ENCODE data around the gene TRDN.

Gene TRDN

GRCh38 chr6:123168466-123168865 is 468.3 kb downstream of the TRDN start:
- TF ChIP-seq ZNF830 (tag by site-specific recombination; IDR thresholded peaks at IDR 0.05; ENCODE audit: low read depth) (no peak), ZNF37A (tag by site-specific recombination; IDR thresholded peaks at IDR 0.05) (no peak), ZNF677 (tag by site-specific recombination; IDR thresholded peaks at IDR 0.05) (no peak), ZIC2 (tag by site-specific recombination; IDR thresholded peaks at IDR 0.05) (no peak), EGR2 (tag by site-specific recombination; IDR thresholded peaks at IDR 0.05; ENCODE audit: low read depth) (no peak), ZSCAN5A (tag by site-specific recombination; IDR thresholded peaks at IDR 0.05) (no peak), ZNF362 (tag by site-specific recombination; IDR thresholded peaks at IDR 0.05) (no peak), ZNF792 (tag by site-specific recombination; IDR thresholded peaks at IDR 0.05) (no peak), RBAK (tag by site-specific recombination; IDR thresholded peaks at IDR 0.05) (no peak)
- H3K4me1 ChIP-seq (ENCODE audit: control insufficient read depth, insufficient read depth, low read length) = no peaks in the 10 kb centered on the region
- H3K4me3 ChIP-seq (ENCODE audit: low read depth, low read length) = no peak overlapping the region
- no peak overlapping the region for H3K27ac ChIP-seq (ENCODE audit: extremely low read depth, low read depth, low read length)
- POLR2A ChIA-PET = no interaction called here
- CTCF ChIA-PET = no interaction called here
- H3K9me3 ChIP-seq (ENCODE audit: control insufficient read depth, insufficient read depth, low read depth, low read length) = no peaks in the 10 kb centered on the region
- H3K36me3 ChIP-seq (ENCODE audit: control insufficient read depth in 2 of 2, insufficient read depth in 1 of 2, low read length in 2 of 2) = no peaks in the 10 kb centered on the region

All from HEK293 (cell line).